ENCODE measurements around the gene ETNK2. TPM values are rescaled to one million over a fixed set of nuclear protein-coding genes. Genes with fewer than 3 reads are reported as not detected.

ETNK2 gene
- total RNA-seq, 1 donor: 2.6 TPM

- no peak for TF ChIP-seq CTCF (IDR thresholded peaks at IDR 0.05; ENCODE audit: insufficient read depth, low read length)
- DNase-seq (ENCODE audit: low read depth): no peak
These were observed 2.9 kb upstream of the ETNK2 start for GRCh38 chr1:204154568-204155255.

GRCh38 chr1:204153667-204154066 lies 1.8 kb upstream of the ETNK2 start:
- no peak for DNase-seq (ENCODE audit: low read depth)
- no peak overlapping the region for H3K4me3 ChIP-seq (ENCODE audit: low read depth, low read length)
- no peak for TF ChIP-seq CTCF (IDR thresholded peaks at IDR 0.05; ENCODE audit: insufficient read depth, low read length)

More at GRCh38 chr1:204154568-204155255, 2.9 kb upstream of the ETNK2 start:
- H3K4me3 ChIP-seq (ENCODE audit: low read depth, low read length): no peak overlapping the region

- TF ChIP-seq CTCF (IDR thresholded peaks at IDR 0.05; ENCODE audit: insufficient read depth, low read length): no peak
- H3K4me3 ChIP-seq (ENCODE audit: low read depth, low read length): peak overlapping the region; percentile 68
- DNase-seq (ENCODE audit: low read depth): no peak
These were observed 633 bp upstream of the ETNK2 start for GRCh38 chr1:204152310-204153044.

GRCh38 chr1:204150702-204151551 lies 917 bp downstream of the ETNK2 start:
- no peak for DNase-seq (ENCODE audit: low read depth)
- H3K4me3 ChIP-seq (ENCODE audit: low read depth, low read length): peak overlapping the region; percentile 68
- TF ChIP-seq CTCF (IDR thresholded peaks at IDR 0.05; ENCODE audit: insufficient read depth, low read length): no peak

GRCh38 chr1:204149635-204150565 lies 1.9 kb downstream of the ETNK2 start:
- no peak overlapping the region for H3K4me3 ChIP-seq (ENCODE audit: low read depth, low read length)
- no peak for DNase-seq (ENCODE audit: low read depth)
- no peak for TF ChIP-seq CTCF (IDR thresholded peaks at IDR 0.05; ENCODE audit: insufficient read depth, low read length)

DNA sequence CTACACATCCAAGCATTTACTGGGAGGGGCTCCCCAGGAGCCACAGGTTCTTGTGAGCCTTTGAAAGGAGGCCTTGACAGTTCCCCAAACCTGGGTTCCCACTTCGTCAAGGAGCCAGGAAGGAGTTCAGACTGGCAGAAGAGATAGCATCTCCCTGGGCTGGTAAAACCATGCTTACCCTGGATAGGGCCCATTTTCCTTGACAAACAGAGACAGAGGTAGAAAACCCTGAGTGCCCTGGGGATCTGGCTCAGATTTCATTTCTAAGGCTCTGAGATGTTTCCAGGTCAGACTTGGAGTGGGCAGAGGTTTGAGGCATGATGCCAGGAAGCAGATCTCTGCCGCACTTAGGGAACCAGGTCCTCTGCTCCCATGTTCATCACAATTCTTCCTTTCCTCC lies 2.7 kb downstream of the ETNK2 start:
- no peak for DNase-seq (ENCODE audit: low read depth)
- no peak for TF ChIP-seq CTCF (IDR thresholded peaks at IDR 0.05; ENCODE audit: insufficient read depth, low read length)
- no peak overlapping the region for H3K4me3 ChIP-seq (ENCODE audit: low read depth, low read length)
